RWPE2 (cell line): ENCODE data around the gene GCDH.
A peak's percentile ranks its signal among the peaks of the same experiment; 100 is the strongest.

ENCODE experiments used
- ATAC-seq: fragments of 200-7000 bp; cut with Tn5 transposase; 3 replicates; pipeline ENCODE4 v1.9.1; 2021; ENCODE audit warnings: low read depth
- DNase-seq: peaks from one replicate; pipeline ENCODE4 v3.0.0-alpha.2; 2020; ENCODE audit warnings: low spot score
- H3K27ac ChIP-seq: fragments of 450-650 bp; 2 replicates; pipeline ENCODE4 v1.5.1; 2017; ENCODE audit warnings: mild to moderate bottlenecking; ENCODE audit not compliant: poor library complexity, severe bottlenecking
- H3K27me3 ChIP-seq: fragments of 250-450 bp; sonication (Bioruptor Pico); 2 replicates; pipeline ENCODE4 v1.5.1; 2021; ENCODE audit warnings: mild to moderate bottlenecking, moderate library complexity; ENCODE audit not compliant: insufficient read depth, poor library complexity, severe bottlenecking
- H3K36me3 ChIP-seq: fragments of 250-450 bp; sonication (Bioruptor Pico); 2 replicates; pipeline ENCODE4 v1.5.1; 2020; ENCODE audit warnings: low read depth, mild to moderate bottlenecking, moderate library complexity
- H3K4me1 ChIP-seq: fragments of 250-450 bp; sonication (Bioruptor Pico); 2 replicates; pipeline ENCODE4 v1.5.1; 2021; ENCODE audit warnings: mild to moderate bottlenecking, moderate library complexity; ENCODE audit not compliant: insufficient read depth, poor library complexity, severe bottlenecking
- H3K4me3 ChIP-seq: fragments of 250-450 bp; sonication (Bioruptor Pico); 2 replicates; pipeline ENCODE4 v1.5.1; 2021; ENCODE audit warnings: mild to moderate bottlenecking, moderate library complexity; ENCODE audit not compliant: severe bottlenecking
- H3K9me3 ChIP-seq: fragments of 250-450 bp; sonication (Bioruptor Pico); 2 replicates; pipeline ENCODE4 v1.5.1; 2021; ENCODE audit warnings: mild to moderate bottlenecking, moderate library complexity; ENCODE audit not compliant: severe bottlenecking
- CTCF ChIP-seq: fragments of 450-650 bp; IDR thresholded peaks from one replicate; pipeline ENCODE4 v1.5.1; 2017; ENCODE audit warnings: mild to moderate bottlenecking, moderate library complexity; ENCODE audit not compliant: poor library complexity, severe bottlenecking

GCDH gene

GRCh38 chr19:12940897-12941296 is 49.9 kb downstream of the GCDH start:
- peaks cover 15% of the 10 kb centered on the region for H3K4me1 ChIP-seq
- H3K27ac ChIP-seq, result peak overlapping the region; percentile 88
- H3K4me3 ChIP-seq, result peak overlapping the region; percentile 94

GRCh38 chr19:12943437-12944044 is 52.6 kb downstream of the GCDH start:
- no peak for TF ChIP-seq CTCF
- H3K4me3 ChIP-seq, result no peak overlapping the region
- DNase-seq (no peak), ATAC-seq (no peak)
- H3K4me1 ChIP-seq, result peaks cover 24% of the 10 kb centered on the region
- peaks cover 90% of the 10 kb centered on the region for H3K36me3 ChIP-seq
- H3K9me3 ChIP-seq, result no peaks in the 10 kb centered on the region
- no peaks in the 10 kb centered on the region for H3K27me3 ChIP-seq
- H3K27ac ChIP-seq, result peak overlapping the region; percentile 88

More at GRCh38 chr19:12940897-12941296, 49.9 kb downstream of the GCDH start:
- ATAC-seq (no peak), DNase-seq (no peak)
- Histone ChIP-seq H3K9me3 (no peaks in the 10 kb centered on the region), H3K36me3 (peaks cover 67% of the 10 kb centered on the region), H3K27me3 (no peaks in the 10 kb centered on the region)
- no peak for TF ChIP-seq CTCF

GRCh38 chr19:12944104-12944674 is 53.2 kb downstream of the GCDH start:
- no peak for ATAC-seq
- no peak for TF ChIP-seq CTCF
- Histone ChIP-seq H3K27ac (peak overlapping the region; percentile 88), H3K4me1 (peaks cover 24% of the 10 kb centered on the region), H3K4me3 (no peak overlapping the region), H3K36me3 (peaks cover 90% of the 10 kb centered on the region), H3K27me3 (no peaks in the 10 kb centered on the region), H3K9me3 (no peaks in the 10 kb centered on the region)
- no peak for DNase-seq

- peak within 1 kb of the TSS; percentile 88 for H3K27ac ChIP-seq
- H3K27me3 ChIP-seq, result no peaks in the 10 kb centered on the region
- no peaks in the 10 kb centered on the region for H3K9me3 ChIP-seq
- ATAC-seq (peak; percentile 64), DNase-seq (peak; percentile 98)
- H3K4me3 ChIP-seq, result peak within 1 kb of the TSS; percentile 46
- peaks cover 14% of the 10 kb centered on the region for H3K4me1 ChIP-seq
- peaks cover 88% of the 10 kb centered on the region for H3K36me3 ChIP-seq
- TF ChIP-seq CTCF, result no peak
Measured at GRCh38 chr19:12945479-12946091, 54.6 kb downstream of the GCDH start, which contains the start of gene RAD23A. RAD23A (plus strand) TSS chr19:12945862; CDS start chr19:12945949, 87 bp downstream.
